Posterior vena cava (tissue), 2 donors: ENCODE measurements around the gene TSPEAR. TPM values are rescaled to one million over a fixed set of nuclear protein-coding genes. Genes with fewer than 3 reads are reported as not detected.
A peak's percentile ranks its signal among the peaks of the same experiment; 100 is the strongest.
"Not testable (repeated sequence)": the region's sequence is repeated elsewhere in the genome, so short reads cannot be mapped to it uniquely, and the experiment has no call there.

ENCODE experiments used
- DNase-seq: peaks from one replicate; pipeline ENCODE4 v3.0.0-alpha.2; 2020; ENCODE audit warnings: low spot score
- intact Hi-C, 2 donors: fragments of 100-400 bp; cut with DNase I; formaldehyde crosslinking; loops; one replicate each; pipeline versions ENCODE4 v1.14.1 to v1.14.2; 2022 to 2023
- total RNA-seq, 2 donors: library from RNA; stranded (reverse); fragmentation: NEBNext Ultra II Directional; extraction: Animal tissue kit (Norgen Biotek cat#: 25700); gene quantifications; one replicate each; pipeline ENCODE4 v1.2.1, GENCODE V29; 2021
- donor health status: DM: yes; HTN: yes; CAD: no.
- donor health status: DM: yes; HTN: yes; CAD: no.

Gene TSPEAR
- total RNA-seq, 2 donors from 2014 or later, result 0.14 to 0.48 TPM

- intact Hi-C loops, result no loop called here
- peak; percentile 55 for DNase-seq
Measured at GRCh38 chr21:44571844-44572782, 139.3 kb downstream of the TSPEAR start.

- intact Hi-C loops, result no loop called here
- DNase-seq, result no peak
Measured at GRCh38 chr21:44571296-44571695, 140.1 kb downstream of the TSPEAR start.

- peak; percentile 61 for DNase-seq
- intact Hi-C loops, result no loop called here
Measured at GRCh38 chr21:44569861-44570517, 141.4 kb downstream of the TSPEAR start.

GRCh38 chr21:44568667-44569556 is 142.5 kb downstream of the TSPEAR start:
- intact Hi-C loops, result no loop called here
- DNase-seq, result peak; percentile 60

- peak; percentile 34 for DNase-seq
- intact Hi-C loops, result no loop called here
Measured at GRCh38 chr21:44568261-44568660, 143.1 kb downstream of the TSPEAR start.

- intact Hi-C loops, result no loop called here
- peak; percentile 70 for DNase-seq
Measured at GRCh38 chr21:44567481-44568171, 143.7 kb downstream of the TSPEAR start.

GRCh38 chr21:44566403-44566802 is 145.0 kb downstream of the TSPEAR start:
- intact Hi-C loops, result no loop called here
- DNase-seq, result no peak

GRCh38 chr21:44564886-44565598 is 146.3 kb downstream of the TSPEAR start:
- no peak for DNase-seq
- intact Hi-C loops, result no loop called here

- intact Hi-C loops, result no loop called here
- no peak for DNase-seq
Measured at GRCh38 chr21:44564099-44564498, 147.3 kb downstream of the TSPEAR start.

GRCh38 chr21:44558695-44559094 is 152.7 kb downstream of the TSPEAR start, which contains the start of gene KRTAP10-3:
TSS of gene KRTAP10-3 (minus strand) at chr21:44558795. CDS start at chr21:44558715, 80 bp downstream.
- intact Hi-C loops, result no loop called here

GRCh38 chr21:44558329-44558675 is 153.1 kb downstream of the TSPEAR start:
- intact Hi-C loops, DNase-seq: not testable (repeated sequence)

More at GRCh38 chr21:44558695-44559094, 152.7 kb downstream of the TSPEAR start, which contains the start of gene KRTAP10-3:
- peak; percentile 49 for DNase-seq

GRCh38 chr21:44557491-44558328 is 153.7 kb downstream of the TSPEAR start:
- intact Hi-C loops, result no loop called here
- DNase-seq, result peak; percentile 74

GRCh38 chr21:44556879-44557278 is 154.5 kb downstream of the TSPEAR start:
- DNase-seq, result peak; percentile 48

GRCh38 chr21:44555200-44555875 is 156.0 kb downstream of the TSPEAR start:
- intact Hi-C loops, result no loop called here
- DNase-seq, result peak; percentile 59

More at GRCh38 chr21:44556879-44557278, 154.5 kb downstream of the TSPEAR start:
- intact Hi-C loops, result no loop called here

GRCh38 chr21:44552681-44553080 is 158.7 kb downstream of the TSPEAR start:
- intact Hi-C loops, result no loop called here
- DNase-seq, result peak; percentile 58

GRCh38 chr21:44552136-44552535 is 159.2 kb downstream of the TSPEAR start:
- intact Hi-C loops, result no loop called here
- DNase-seq, result peak; percentile 61
